Measurements from ENCODE around the gene BAAT.
"Not testable (repeated sequence)": the region's sequence is repeated elsewhere in the genome, so short reads cannot be mapped to it uniquely, and the experiment has no call there.

Gene BAAT

DNA sequence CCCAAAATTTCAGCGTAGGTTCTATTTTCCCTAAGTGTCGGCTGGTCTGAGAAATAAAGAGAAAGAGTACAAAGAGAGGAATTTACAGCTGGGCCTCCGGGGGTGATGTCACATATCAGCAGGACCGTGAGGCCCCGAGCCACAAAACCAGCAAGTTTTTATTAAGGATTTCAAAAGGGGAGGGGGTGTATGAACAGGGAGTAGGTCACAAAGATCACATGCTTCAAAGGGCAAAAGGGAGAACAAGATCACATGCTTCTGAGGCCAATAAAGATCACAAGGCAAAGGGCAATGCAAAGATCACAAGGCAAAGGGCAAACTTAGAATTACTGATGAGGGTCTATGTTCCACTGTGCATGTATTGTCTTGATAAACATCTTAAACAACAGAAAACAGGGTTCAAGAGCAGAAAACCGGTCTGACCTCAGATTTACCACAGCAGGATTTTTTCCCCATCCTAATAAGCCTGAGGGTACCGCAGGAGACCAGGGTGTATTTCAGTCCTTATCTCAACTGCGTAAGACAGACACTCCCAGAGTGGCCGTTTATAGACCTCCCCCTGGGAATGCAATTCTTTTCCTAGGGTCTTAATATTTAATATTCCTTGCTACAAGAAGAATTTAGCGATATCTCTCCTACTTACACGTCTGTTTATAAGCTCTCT is at the start of gene BAAT:
TSS of gene BAAT (minus strand) at position 134 of the 664 bp plus-strand sequence. CDS start 13,602 bp downstream, outside the sequence.
- DNase-seq = not testable (repeated sequence)

GRCh38 chr9:101433229-101433628 is 48.4 kb upstream of the BAAT start:
- no peak for DNase-seq

- no peak for DNase-seq
Measured at GRCh38 chr9:101432740-101433139, 47.9 kb upstream of the BAAT start.

GRCh38 chr9:101432171-101432570 is 47.4 kb upstream of the BAAT start:
- DNase-seq = no peak

DNA sequence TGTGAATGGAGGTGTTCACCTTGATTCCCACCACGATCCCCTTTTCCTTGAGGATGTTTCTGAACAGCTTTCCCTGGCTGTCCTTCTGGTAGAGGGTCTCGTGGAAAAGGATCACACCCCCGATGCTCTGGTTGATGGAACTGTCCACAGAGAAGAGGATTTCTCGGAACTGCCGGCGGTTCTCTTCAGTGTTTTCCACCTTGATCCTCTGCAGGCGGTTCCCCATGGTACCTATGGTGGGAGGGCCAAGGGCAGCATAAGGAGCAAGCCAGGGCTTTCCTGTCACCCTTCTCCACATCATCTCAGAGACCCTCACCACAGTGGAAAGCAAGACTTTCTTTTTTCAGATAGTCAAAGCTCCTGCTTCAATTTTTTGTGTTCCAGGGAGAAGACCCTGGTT is 44.9 kb upstream of the BAAT start:
- DNase-seq = no peak

- DNase-seq = no peak
Measured at GRCh38 chr9:101428909-101429308, 44.1 kb upstream of the BAAT start.

GRCh38 chr9:101427957-101428655 is 43.3 kb upstream of the BAAT start:
- DNase-seq = no peak

DNA sequence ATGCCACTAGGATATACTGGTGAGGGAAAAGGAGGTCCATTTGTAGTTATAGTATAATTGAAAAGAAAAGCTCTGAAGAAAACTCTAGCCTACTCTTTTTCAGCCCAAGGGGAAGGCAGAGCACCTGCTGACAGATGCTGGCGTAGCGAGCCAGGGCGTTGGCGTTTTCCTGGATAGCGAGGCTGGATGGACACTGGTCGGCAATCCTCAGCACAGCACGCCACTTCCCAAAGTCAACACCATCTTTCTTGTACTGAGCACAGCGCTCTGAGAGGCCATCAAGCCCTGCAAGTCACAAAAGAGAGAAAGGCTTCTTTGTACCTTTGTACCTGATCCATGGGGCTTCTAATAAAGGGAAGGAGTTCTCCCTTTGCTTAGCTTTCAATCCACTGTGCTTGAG is 42.6 kb upstream of the BAAT start:
- no peak for DNase-seq

DNA sequence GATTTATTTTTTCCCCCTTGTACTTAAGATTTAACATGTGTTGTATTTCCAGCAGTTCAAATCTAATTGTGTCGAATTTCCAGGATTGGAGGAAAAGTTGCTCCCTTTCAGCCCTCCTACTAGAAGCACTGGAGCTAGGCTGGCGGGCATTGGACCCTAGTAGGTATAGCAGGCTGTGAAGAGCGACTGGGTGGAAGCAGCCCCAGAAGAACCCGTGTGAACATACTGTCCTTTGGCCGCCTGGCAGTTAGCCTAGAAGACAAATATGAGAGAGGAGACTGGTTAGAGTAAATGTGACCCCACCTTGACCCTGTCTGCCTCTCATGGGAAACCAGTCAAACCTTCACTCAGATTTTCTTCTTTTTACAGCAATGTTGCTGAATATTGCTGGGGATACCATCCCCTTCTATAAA is 36.9 kb upstream of the BAAT start:
- no peak for DNase-seq

- no peak for DNase-seq
Measured at GRCh38 chr9:101419863-101420262, 35.1 kb upstream of the BAAT start.

- no peak for DNase-seq
Measured at GRCh38 chr9:101418518-101419430, 34.0 kb upstream of the BAAT start.

GRCh38 chr9:101417977-101418376 is 33.2 kb upstream of the BAAT start:
- no peak for DNase-seq

- DNase-seq = no peak
Measured at GRCh38 chr9:101417389-101417788, 32.6 kb upstream of the BAAT start.

DNA sequence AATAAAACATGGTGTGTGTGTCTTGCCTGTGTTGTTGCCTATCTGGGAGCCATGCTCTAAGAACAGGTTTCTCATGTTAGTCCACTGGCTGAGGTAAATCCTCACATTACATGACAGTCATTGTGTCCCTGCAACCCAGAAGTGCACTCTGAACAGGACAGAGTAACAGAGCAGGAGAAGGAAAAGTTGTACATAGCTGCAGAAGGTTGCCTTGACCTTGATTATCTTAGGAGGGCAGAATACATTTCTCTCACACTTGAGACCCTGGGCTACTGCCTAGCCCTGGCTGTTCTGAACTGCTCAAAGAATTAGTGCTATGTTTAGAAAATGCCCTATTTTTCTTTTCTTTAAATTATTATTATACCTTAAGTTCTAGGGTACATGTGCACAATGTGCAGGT is 30.8 kb upstream of the BAAT start:
- no peak for DNase-seq

DNA sequence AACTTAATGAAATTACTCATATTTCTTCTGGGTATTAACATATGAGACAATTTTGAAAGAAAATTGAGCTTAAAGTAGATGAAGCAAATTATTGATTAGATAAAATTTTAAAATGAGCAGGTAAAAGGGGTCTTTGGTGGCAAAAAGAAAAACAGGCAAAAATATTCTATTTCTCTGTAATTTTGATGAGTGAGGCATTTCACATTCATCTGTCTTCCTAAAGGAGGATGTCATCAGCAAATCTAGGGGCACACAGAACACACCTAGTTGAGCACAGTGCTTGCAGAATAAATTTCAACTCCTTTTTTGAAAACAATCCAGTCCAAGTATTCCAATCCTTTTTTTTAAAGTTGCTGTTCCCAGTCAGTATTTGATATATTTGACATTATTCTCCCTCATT is 30.0 kb upstream of the BAAT start:
- DNase-seq = no peak

DNA sequence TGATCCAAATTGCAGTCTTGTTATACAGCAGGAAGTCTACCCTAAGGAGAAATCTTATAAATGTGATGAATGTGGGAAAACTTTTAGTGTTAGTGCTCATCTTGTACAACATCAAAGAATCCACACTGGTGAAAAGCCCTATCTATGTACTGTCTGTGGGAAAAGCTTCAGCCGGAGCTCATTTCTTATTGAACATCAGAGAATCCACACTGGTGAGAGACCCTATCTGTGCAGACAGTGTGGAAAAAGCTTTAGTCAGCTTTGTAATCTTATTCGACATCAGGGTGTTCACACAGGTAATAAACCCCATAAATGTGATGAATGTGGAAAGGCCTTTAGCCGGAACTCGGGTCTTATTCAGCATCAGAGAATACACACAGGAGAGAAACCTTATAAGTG is 24.3 kb upstream of the BAAT start:
- DNase-seq = no peak

DNA sequence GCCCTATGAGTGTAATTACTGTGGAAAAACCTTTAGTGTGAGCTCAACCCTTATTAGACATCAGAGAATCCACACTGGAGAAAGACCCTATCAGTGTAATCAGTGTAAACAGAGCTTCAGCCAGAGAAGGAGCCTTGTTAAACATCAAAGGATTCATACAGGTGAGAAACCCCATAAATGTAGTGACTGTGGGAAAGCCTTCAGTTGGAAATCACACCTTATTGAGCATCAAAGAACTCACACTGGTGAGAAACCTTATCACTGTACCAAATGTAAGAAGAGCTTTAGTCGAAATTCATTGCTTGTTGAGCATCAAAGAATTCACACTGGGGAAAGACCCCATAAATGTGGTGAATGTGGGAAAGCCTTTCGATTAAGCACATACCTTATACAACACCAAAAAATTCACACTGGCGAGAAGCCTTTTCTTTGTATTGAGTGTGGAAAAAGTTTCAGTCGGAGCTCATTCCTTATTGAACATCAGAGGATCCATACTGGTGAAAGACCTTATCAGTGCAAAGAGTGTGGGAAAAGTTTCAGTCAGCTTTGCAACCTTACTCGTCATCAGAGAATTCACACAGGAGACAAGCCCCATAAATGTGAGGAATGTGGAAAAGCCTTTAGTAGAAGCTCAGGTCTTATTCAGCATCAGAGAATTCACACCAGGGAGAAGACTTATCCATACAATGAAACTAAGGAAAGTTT is 23.7 kb upstream of the BAAT start:
- DNase-seq = no peak

GRCh38 chr9:101403516-101404285 is 18.9 kb upstream of the BAAT start:
- peak in 1 of 2 experiments; percentile 12 for DNase-seq

GRCh38 chr9:101400120-101400519 is 15.3 kb upstream of the BAAT start:
- peak; percentile 13 to 22 for DNase-seq

- DNase-seq = peak in 1 of 2 experiments; percentile 19
Measured at GRCh38 chr9:101399643-101399970, 14.8 kb upstream of the BAAT start.

GRCh38 chr9:101398930-101399642 is 14.3 kb upstream of the BAAT start:
- DNase-seq = no peak
